OCI-LY1 (cell line): ENCODE results near the gene KRTAP26-1.

Experiments used
- H2AFZ ChIP-seq: fragments of 200-600 bp; sonication (generic), shearing (Covaris generic); 2 replicates; pipeline ENCODE4 v1.6.0; 2014; ENCODE audit warnings: antibody characterized with exemption, mild to moderate bottlenecking, low read length
- H3F3A ChIP-seq: fragments of 200-600 bp; sonication (generic), shearing (Covaris generic); 2 replicates; pipeline ENCODE4 v1.6.0; 2014; ENCODE audit warnings: mild to moderate bottlenecking, antibody characterized with exemption, low read length, moderate library complexity; ENCODE audit not compliant: insufficient read depth
- H3K27ac ChIP-seq: fragments of 200-600 bp; sonication (generic); 2 replicates; pipeline ENCODE4 v1.5.1; 2014; ENCODE audit warnings: low read length, mixed run types, mild to moderate bottlenecking, low read depth; ENCODE audit not compliant: poor library complexity, severe bottlenecking
- H3K27me3 ChIP-seq: fragments of 200-600 bp; sonication (generic); 2 replicates; pipeline ENCODE4 v1.6.0; 2014; ENCODE audit warnings: antibody characterized with exemption, mild to moderate bottlenecking, low read length, moderate library complexity; ENCODE audit not compliant: insufficient read depth
- H3K36me3 ChIP-seq: fragments of 200-600 bp; sonication (generic); 2 replicates; pipeline ENCODE4 v1.6.1; 2014; ENCODE audit warnings: mild to moderate bottlenecking, antibody characterized with exemption, low read length, moderate library complexity, mixed read lengths; ENCODE audit not compliant: insufficient read depth
- H3K4me1 ChIP-seq: fragments of 200-600 bp; sonication (generic); 2 replicates; pipeline ENCODE4 v1.5.1; 2014; ENCODE audit warnings: mild to moderate bottlenecking, low read length, moderate library complexity; ENCODE audit not compliant: insufficient read depth, severe bottlenecking
- H3K4me2 ChIP-seq: fragments of 200-600 bp; sonication (generic), shearing (Covaris generic); 2 replicates; pipeline ENCODE4 v1.6.1; 2014; ENCODE audit warnings: low read length
- H3K4me3 ChIP-seq: fragments of 200-600 bp; sonication (generic); 2 replicates; pipeline ENCODE4 v1.5.1; 2014; ENCODE audit warnings: low read length, low read depth, mild to moderate bottlenecking, mixed read lengths; ENCODE audit not compliant: poor library complexity, severe bottlenecking
- H3K79me2 ChIP-seq: fragments of 200-600 bp; shearing (Covaris generic); 2 replicates; pipeline ENCODE4 v1.6.1; 2016; ENCODE audit warnings: mixed run types, low read length, mixed read lengths; ENCODE audit not compliant: insufficient read depth
- H3K9ac ChIP-seq: fragments of 200-600 bp; sonication (generic), shearing (Covaris generic); 2 replicates; pipeline ENCODE4 v1.6.1; 2014; ENCODE audit warnings: mild to moderate bottlenecking, low read length, mixed read lengths
- H3K9me2 ChIP-seq: fragments of 200-600 bp; sonication (generic), shearing (Covaris generic); 2 replicates; pipeline ENCODE4 v1.6.1; 2014; ENCODE audit warnings: low read depth, mild to moderate bottlenecking, low read length, mixed read lengths
- H3K9me3 ChIP-seq: fragments of 200-600 bp; shearing (Covaris generic); 2 replicates; pipeline ENCODE4 v1.6.1; 2014; ENCODE audit warnings: low read length, mixed read lengths
- H4K20me1 ChIP-seq: fragments of 200-600 bp; sonication (generic), shearing (Covaris generic); 2 replicates; pipeline ENCODE4 v1.6.0; 2016; ENCODE audit warnings: mild to moderate bottlenecking, low read length; ENCODE audit not compliant: insufficient read depth
- CTCF ChIP-seq: fragments of 200-600 bp; sonication (generic), shearing (Covaris generic); IDR thresholded peaks from 2 replicates; pipeline ENCODE4 v1.5.1; 2017; ENCODE audit warnings: mild to moderate bottlenecking, antibody characterized with exemption, low read length, moderate library complexity, mixed read lengths
- EZH2 ChIP-seq: fragments of 200-600 bp; sonication (generic), shearing (Covaris generic); IDR thresholded peaks from 2 replicates; pipeline ENCODE4 v1.8.0; 2017; ENCODE audit warnings: borderline replicate concordance, mixed run types, mild to moderate bottlenecking, antibody characterized with exemption, low read length, moderate library complexity, mixed read lengths

KRTAP26-1 gene

GRCh38 chr21:30326390-30326789 lies 6.3 kb upstream of the KRTAP26-1 start:
- no peak overlapping the region for H3K27ac ChIP-seq
- TF ChIP-seq CTCF: no peak
- no peak for TF ChIP-seq EZH2
- H3K79me2 ChIP-seq: no peaks in the 10 kb centered on the region
- H3K4me2 ChIP-seq: no peak overlapping the region
- H3K9me2 ChIP-seq: no peaks in the 10 kb centered on the region
- H3K4me1 ChIP-seq: no peaks in the 10 kb centered on the region
- H3K36me3 ChIP-seq: no peaks in the 10 kb centered on the region
- no peaks in the 10 kb centered on the region for H3K27me3 ChIP-seq
- no peak overlapping the region for H2AFZ ChIP-seq
- no peak overlapping the region for H3K9ac ChIP-seq
- H3K4me3 ChIP-seq: no peak overlapping the region
- H3K9me3 ChIP-seq: no peaks in the 10 kb centered on the region
- no peaks in the 10 kb centered on the region for H3F3A ChIP-seq
- H4K20me1 ChIP-seq: no peaks in the 10 kb centered on the region

GRCh38 chr21:30315701-30316100 lies 4.4 kb downstream of the KRTAP26-1 start:
- Histone ChIP-seq H3K27ac (no peak overlapping the region), H3F3A (no peaks in the 10 kb centered on the region), H2AFZ (no peak overlapping the region), H3K4me2 (no peak overlapping the region), H3K4me3 (no peak overlapping the region), H3K9me3 (no peaks in the 10 kb centered on the region), H3K9ac (no peak overlapping the region), H4K20me1 (no peaks in the 10 kb centered on the region), H3K27me3 (no peaks in the 10 kb centered on the region), H3K79me2 (no peaks in the 10 kb centered on the region), H3K36me3 (no peaks in the 10 kb centered on the region), H3K4me1 (no peaks in the 10 kb centered on the region), H3K9me2 (no peaks in the 10 kb centered on the region)
- TF ChIP-seq CTCF (no peak), EZH2 (no peak)

- Histone ChIP-seq H3K4me1 (no peaks in the 10 kb centered on the region), H2AFZ (no peak overlapping the region), H3K9me2 (no peaks in the 10 kb centered on the region), H3K27ac (no peak overlapping the region), H3K27me3 (no peaks in the 10 kb centered on the region), H3K36me3 (no peaks in the 10 kb centered on the region), H3F3A (no peaks in the 10 kb centered on the region), H3K9me3 (no peaks in the 10 kb centered on the region), H3K4me2 (no peak overlapping the region), H3K9ac (no peak overlapping the region), H4K20me1 (no peaks in the 10 kb centered on the region), H3K4me3 (no peak overlapping the region), H3K79me2 (no peaks in the 10 kb centered on the region)
- no peak for TF ChIP-seq CTCF
- TF ChIP-seq EZH2: no peak
These were observed 13.2 kb downstream of the KRTAP26-1 start for GRCh38 chr21:30306884-30307283.
